ACC112 (cell line): ENCODE measurements around the gene SMAD5.

Source experiments
- H2AFZ ChIP-seq: fragments of 200-600 bp; sonication (generic); one replicate; pipeline ENCODE4 v1.6.0; 2017; ENCODE audit warnings: antibody characterized with exemption, low read length; ENCODE audit not compliant: unreplicated experiment
- H3K27ac ChIP-seq: fragments of 200-600 bp; sonication (generic); 2 replicates; pipeline ENCODE4 v1.5.1; 2014; ENCODE audit warnings: low read depth, mild to moderate bottlenecking, antibody characterized with exemption, low read length, moderate library complexity
- H3K27me3 ChIP-seq: fragments of 200-600 bp; sonication (generic); 2 replicates; pipeline ENCODE4 v1.6.1; 2014; ENCODE audit warnings: mild to moderate bottlenecking, antibody characterized with exemption, low read length, moderate library complexity, mixed read lengths; ENCODE audit not compliant: insufficient read depth
- H3K36me3 ChIP-seq: fragments of 200-600 bp; sonication (generic); 2 replicates; pipeline ENCODE4 v1.6.1; 2016; ENCODE audit warnings: mild to moderate bottlenecking, antibody characterized with exemption, low read length, moderate library complexity, mixed read lengths; ENCODE audit not compliant: insufficient read depth
- H3K4me1 ChIP-seq: fragments of 200-600 bp; sonication (generic); one replicate; pipeline ENCODE4 v1.6.1; 2016; ENCODE audit warnings: low read length, mixed read lengths; ENCODE audit not compliant: insufficient read depth, unreplicated experiment, control insufficient read depth
- H3K4me3 ChIP-seq: fragments of 200-600 bp; sonication (generic); 2 replicates; pipeline ENCODE4 v1.5.1; 2014; ENCODE audit warnings: mild to moderate bottlenecking, low read depth, low read length
- H3K79me2 ChIP-seq: fragments of 200-600 bp; sonication (generic); one replicate; pipeline ENCODE4 v1.6.0; 2016; ENCODE audit warnings: low read length; ENCODE audit not compliant: control insufficient read depth, unreplicated experiment, insufficient read depth

Gene SMAD5

GRCh38 chr5:136134653-136135052 is 2.0 kb downstream of the SMAD5 start:
- H3K27me3 ChIP-seq: no peaks in the 10 kb centered on the region
- no peak overlapping the region for H2AFZ ChIP-seq
- H3K27ac ChIP-seq: no peak overlapping the region
- H3K4me3 ChIP-seq: peak overlapping the region; percentile 92
- H3K4me1 ChIP-seq: peaks cover 26% of the 10 kb centered on the region
- H3K36me3 ChIP-seq: no peaks in the 10 kb centered on the region
- H3K79me2 ChIP-seq: peaks cover 69% of the 10 kb centered on the region

DNA sequence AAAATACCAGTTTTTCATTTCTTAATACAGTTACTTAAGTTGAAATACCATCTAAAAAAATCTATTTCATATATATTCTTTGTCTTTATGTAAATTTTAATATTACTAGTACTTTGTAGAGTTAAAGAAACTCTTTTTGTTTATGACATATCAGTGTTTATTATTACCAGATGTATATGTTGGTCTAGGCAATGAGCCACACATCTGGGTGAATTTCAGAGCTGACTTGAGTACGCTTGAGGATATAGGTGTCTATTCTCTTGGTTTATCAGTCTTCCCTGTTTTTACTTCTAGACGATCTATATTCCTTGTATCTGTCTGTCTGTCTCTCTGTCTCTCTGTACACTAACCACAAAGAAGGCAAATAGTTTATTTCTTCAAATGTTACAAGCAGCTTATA is 2.9 kb downstream of the SMAD5 start:
- H3K4me1 ChIP-seq: peaks cover 26% of the 10 kb centered on the region
- H3K27me3 ChIP-seq: no peaks in the 10 kb centered on the region
- H3K27ac ChIP-seq: no peak overlapping the region
- H3K79me2 ChIP-seq: peaks cover 77% of the 10 kb centered on the region
- H2AFZ ChIP-seq: no peak overlapping the region
- H3K4me3 ChIP-seq: no peak overlapping the region
- H3K36me3 ChIP-seq: no peaks in the 10 kb centered on the region

GRCh38 chr5:136137497-136138220 is 5.0 kb downstream of the SMAD5 start:
- peaks cover 98% of the 10 kb centered on the region for H3K79me2 ChIP-seq
- no peaks in the 10 kb centered on the region for H3K27me3 ChIP-seq
- no peaks in the 10 kb centered on the region for H3K36me3 ChIP-seq
- no peak overlapping the region for H3K4me3 ChIP-seq
- no peak overlapping the region for H2AFZ ChIP-seq
- H3K4me1 ChIP-seq: peaks cover 25% of the 10 kb centered on the region
- no peak overlapping the region for H3K27ac ChIP-seq

- Histone ChIP-seq H2AFZ (no peak overlapping the region), H3K27ac (no peak overlapping the region), H3K79me2 (peaks cover 99% of the 10 kb centered on the region), H3K27me3 (no peaks in the 10 kb centered on the region), H3K36me3 (no peaks in the 10 kb centered on the region), H3K4me1 (peaks cover 12% of the 10 kb centered on the region), H3K4me3 (no peak overlapping the region)
These were observed 8.9 kb downstream of the SMAD5 start for GRCh38 chr5:136141561-136141960.

GRCh38 chr5:136143312-136143711 is 10.7 kb downstream of the SMAD5 start:
- Histone ChIP-seq H3K4me3 (no peak overlapping the region), H3K4me1 (peaks cover 6% of the 10 kb centered on the region), H3K79me2 (peaks cover 97% of the 10 kb centered on the region), H2AFZ (no peak overlapping the region), H3K27ac (no peak overlapping the region), H3K27me3 (no peaks in the 10 kb centered on the region), H3K36me3 (0 out of 2 replicates have a peak, but pooled peaks cover 1% of the 10 kb centered on the region)

DNA sequence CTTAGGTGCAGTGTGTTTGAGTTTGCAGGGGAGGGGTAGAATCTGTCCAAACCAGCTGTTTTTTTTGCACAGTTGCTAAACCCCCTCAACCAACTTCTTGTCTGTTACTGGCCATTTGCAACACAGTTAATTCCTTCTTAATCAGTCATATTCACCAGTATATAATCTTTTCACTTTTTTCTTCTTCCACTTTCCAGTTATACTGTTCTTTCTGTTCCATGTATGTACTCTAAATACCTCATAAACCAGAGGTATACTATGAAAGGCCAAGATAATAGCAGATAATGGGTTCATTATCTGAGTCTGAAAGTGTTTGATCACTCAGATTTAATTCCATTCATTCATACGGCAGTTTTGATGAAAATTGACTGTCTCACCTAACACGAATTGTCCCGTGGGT is 11.1 kb downstream of the SMAD5 start:
- no peak overlapping the region for H3K4me3 ChIP-seq
- no peak overlapping the region for H2AFZ ChIP-seq
- H3K27ac ChIP-seq: no peak overlapping the region
- 0 out of 2 replicates have a peak, but pooled peaks cover 4% of the 10 kb centered on the region for H3K36me3 ChIP-seq
- H3K27me3 ChIP-seq: no peaks in the 10 kb centered on the region
- H3K79me2 ChIP-seq: peaks cover 97% of the 10 kb centered on the region
- H3K4me1 ChIP-seq: peaks cover 6% of the 10 kb centered on the region

DNA sequence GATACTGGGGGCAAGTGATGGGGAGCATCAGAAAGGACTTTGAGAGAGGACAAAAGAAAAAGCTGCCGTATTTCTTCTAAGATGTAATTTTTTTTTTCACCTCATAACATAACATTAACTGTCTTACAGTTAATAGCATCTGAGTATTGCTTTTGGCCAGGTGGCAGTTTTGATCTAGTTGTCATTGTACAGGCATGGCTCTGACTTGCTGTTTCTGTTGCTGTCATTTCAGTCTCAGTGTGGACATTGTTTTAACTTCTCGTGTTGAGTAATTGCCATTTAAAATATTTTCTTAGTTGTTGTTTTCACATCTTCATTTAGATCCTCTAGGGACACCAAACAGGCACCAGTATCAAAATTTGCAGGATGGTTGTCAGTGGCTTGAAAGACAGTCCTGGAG is 12.4 kb downstream of the SMAD5 start:
- Histone ChIP-seq H3K79me2 (peaks cover 97% of the 10 kb centered on the region), H3K4me1 (peaks cover 16% of the 10 kb centered on the region), H2AFZ (no peak overlapping the region), H3K4me3 (no peak overlapping the region), H3K27me3 (no peaks in the 10 kb centered on the region), H3K27ac (no peak overlapping the region), H3K36me3 (0 out of 2 replicates have a peak, but pooled peaks cover 4% of the 10 kb centered on the region)

DNA sequence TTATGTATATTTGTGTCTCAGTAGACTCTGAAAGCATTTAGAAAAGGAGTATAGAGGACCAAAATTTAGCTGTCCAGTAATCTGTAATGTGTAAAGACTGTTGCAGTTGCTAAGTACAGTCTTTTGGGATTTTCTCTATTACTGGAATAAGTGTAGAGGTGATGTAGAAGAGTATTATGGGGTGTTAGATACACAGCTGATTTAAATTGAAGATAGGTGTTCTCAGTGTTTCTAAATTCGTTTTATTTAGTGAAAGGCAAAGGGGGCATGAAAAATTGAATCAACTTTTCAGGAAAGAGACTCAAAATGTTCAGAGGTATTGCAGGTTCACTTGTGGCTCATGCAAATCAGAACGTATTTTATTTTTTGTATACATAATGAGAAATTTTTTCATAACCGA is 13.6 kb downstream of the SMAD5 start:
- H3K4me1 ChIP-seq: peaks cover 15% of the 10 kb centered on the region
- H3K27ac ChIP-seq: no peak overlapping the region
- no peak overlapping the region for H2AFZ ChIP-seq
- H3K79me2 ChIP-seq: peaks cover 96% of the 10 kb centered on the region
- 0 out of 2 replicates have a peak, but pooled peaks cover 4% of the 10 kb centered on the region for H3K36me3 ChIP-seq
- no peak overlapping the region for H3K4me3 ChIP-seq
- H3K27me3 ChIP-seq: no peaks in the 10 kb centered on the region

GRCh38 chr5:136147632-136148031 is 15.0 kb downstream of the SMAD5 start:
- Histone ChIP-seq H2AFZ (no peak overlapping the region), H3K27ac (no peak overlapping the region), H3K4me1 (peaks cover 11% of the 10 kb centered on the region), H3K27me3 (no peaks in the 10 kb centered on the region), H3K4me3 (no peak overlapping the region), H3K79me2 (peaks cover 96% of the 10 kb centered on the region), H3K36me3 (0 out of 2 replicates have a peak, but pooled peaks cover 4% of the 10 kb centered on the region)

GRCh38 chr5:136149891-136150290 is 17.2 kb downstream of the SMAD5 start:
- peaks cover 90% of the 10 kb centered on the region for H3K79me2 ChIP-seq
- H3K36me3 ChIP-seq: peaks cover 19% of the 10 kb centered on the region
- H3K4me1 ChIP-seq: peaks cover 11% of the 10 kb centered on the region
- H3K27me3 ChIP-seq: no peaks in the 10 kb centered on the region
- no peak overlapping the region for H3K4me3 ChIP-seq
- no peak overlapping the region for H2AFZ ChIP-seq
- H3K27ac ChIP-seq: no peak overlapping the region

DNA sequence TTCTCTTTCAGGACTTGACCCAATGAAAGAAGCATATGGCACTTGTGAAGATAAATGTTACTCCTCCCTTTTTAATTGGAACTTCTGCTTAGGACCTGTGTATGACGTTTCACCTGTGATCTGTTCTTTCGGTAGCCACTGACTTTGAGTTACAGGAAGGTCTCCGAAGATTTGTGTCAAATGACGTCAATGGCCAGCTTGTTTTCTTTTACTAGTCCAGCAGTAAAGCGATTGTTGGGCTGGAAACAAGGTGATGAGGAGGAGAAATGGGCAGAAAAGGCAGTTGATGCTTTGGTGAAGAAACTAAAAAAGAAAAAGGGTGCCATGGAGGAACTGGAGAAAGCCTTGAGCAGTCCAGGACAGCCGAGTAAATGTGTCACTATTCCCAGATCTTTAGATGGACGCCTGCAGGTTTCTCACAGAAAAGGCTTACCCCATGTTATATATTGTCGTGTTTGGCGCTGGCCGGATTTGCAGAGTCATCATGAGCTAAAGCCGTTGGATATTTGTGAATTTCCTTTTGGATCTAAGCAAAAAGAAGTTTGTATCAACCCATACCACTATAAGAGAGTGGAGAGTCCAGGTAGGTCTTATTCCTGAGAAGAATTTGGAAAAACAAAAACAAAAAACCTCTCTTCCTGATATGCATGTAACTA is 21.1 kb downstream of the SMAD5 start:
- no peak overlapping the region for H3K27ac ChIP-seq
- peaks cover 83% of the 10 kb centered on the region for H3K79me2 ChIP-seq
- peaks cover 24% of the 10 kb centered on the region for H3K36me3 ChIP-seq

More for the DNA sequence above, 21.1 kb downstream of the SMAD5 start:
- no peaks in the 10 kb centered on the region for H3K27me3 ChIP-seq
- no peak overlapping the region for H3K4me3 ChIP-seq
- H3K4me1 ChIP-seq: peaks cover 11% of the 10 kb centered on the region
- H2AFZ ChIP-seq: no peak overlapping the region
